GM23248 (cell line): ENCODE results near the gene PEAK1. TPM values are rescaled to one million over a fixed set of nuclear protein-coding genes. Genes with fewer than 3 reads are reported as not detected.

ENCODE experiments used
- DNase-seq: peaks from one replicate; pipeline ENCODE4 v3.0.0-alpha.2; 2015
- H2AFZ ChIP-seq: fragments of 200-600 bp; sonication (generic); 2 replicates; pipeline ENCODE4 v1.6.1; 2016; ENCODE audit warnings: antibody characterized with exemption
- H3F3A ChIP-seq: fragments of 200-600 bp; sonication (generic); 2 replicates; pipeline ENCODE4 v1.6.1; 2016; ENCODE audit warnings: mild to moderate bottlenecking, antibody characterized with exemption, mixed run types; ENCODE audit not compliant: insufficient read depth
- H3K27ac ChIP-seq: fragments of 200-600 bp; sonication (generic); 2 replicates; pipeline ENCODE4 v1.5.1; 2016; ENCODE audit warnings: mild to moderate bottlenecking
- H3K27me3 ChIP-seq: fragments of 200-600 bp; sonication (generic); replicated peaks from 2 replicates; pipeline ENCODE4 v1.6.1; 2016; ENCODE audit warnings: mild to moderate bottlenecking; ENCODE audit not compliant: insufficient read depth
- H3K36me3 ChIP-seq: fragments of 200-600 bp; sonication (generic); 2 replicates; pipeline ENCODE4 v1.6.1; 2016; ENCODE audit warnings: low read depth, mild to moderate bottlenecking
- H3K4me1 ChIP-seq: fragments of 200-600 bp; sonication (generic); 2 replicates; pipeline ENCODE4 v1.6.1; 2016; ENCODE audit warnings: mild to moderate bottlenecking; ENCODE audit not compliant: insufficient read depth
- H3K4me2 ChIP-seq: fragments of 200-600 bp; sonication (generic); one replicate; pipeline ENCODE4 v1.6.1; 2016; ENCODE audit warnings: mild to moderate bottlenecking; ENCODE audit not compliant: unreplicated experiment
- H3K4me3 ChIP-seq: fragments of 200-600 bp; sonication (generic); 2 replicates; pipeline ENCODE4 v1.5.1; 2016; ENCODE audit warnings: mild to moderate bottlenecking
- H3K79me2 ChIP-seq: fragments of 200-600 bp; sonication (generic); 2 replicates; pipeline ENCODE4 v1.6.1; 2016; ENCODE audit warnings: mild to moderate bottlenecking; ENCODE audit not compliant: insufficient read depth
- H3K9ac ChIP-seq: fragments of 200-600 bp; sonication (generic); 2 replicates; pipeline ENCODE4 v1.6.1; 2016; ENCODE audit warnings: mild to moderate bottlenecking
- H3K9me2 ChIP-seq: fragments of 200-600 bp; sonication (generic); 2 replicates; pipeline ENCODE4 v1.6.1; 2016; ENCODE audit warnings: mixed run types, mild to moderate bottlenecking, moderate library complexity; ENCODE audit not compliant: insufficient read depth
- H3K9me3 ChIP-seq: fragments of 200-600 bp; sonication (generic); one replicate; pipeline ENCODE4 v1.6.1; 2017; ENCODE audit warnings: low read depth
- H4K20me1 ChIP-seq: fragments of 200-600 bp; sonication (generic); 2 replicates; pipeline ENCODE4 v1.6.0; 2016; ENCODE audit not compliant: insufficient read depth
- EZH2 ChIP-seq: fragments of 200-600 bp; sonication (generic); IDR thresholded peaks from 2 replicates; pipeline ENCODE4 v1.6.1; 2018; ENCODE audit warnings: antibody characterized with exemption, mild to moderate bottlenecking; ENCODE audit not compliant: insufficient read depth, poor library complexity, severe bottlenecking
- EZH2phosphoT487 ChIP-seq: fragments of 200-600 bp; sonication (generic); IDR thresholded peaks from 2 replicates; pipeline ENCODE4 v1.6.1; 2018; ENCODE audit warnings: antibody characterized with exemption, moderate library complexity, mild to moderate bottlenecking, low read depth; ENCODE audit not compliant: insufficient read depth
- WGBS, 2 experiments: methylation state at CpG; one replicate each; pipeline ENCODE4 v1.1.6; 2015 to 2017; ENCODE audit warnings: low lambda C conversion rate in 2 of 2, low coverage in 1 of 2; ENCODE audit errors: missing lambda C conversion rate in 2 of 2; 5-methylcytosine and 5-hydroxymethylcytosine counted together
- in situ Hi-C: fragments of 300-500 bp; cut with MboI; formaldehyde crosslinking; loops from 2 replicates; pipeline ENCODE4 v1.15.0; 2020
- polyA plus RNA-seq: library from polyadenylated mRNA; unstranded; fragments of >200 nt; fragmentation: Nextera tagmentation; extraction: Ambion mirVana; gene quantifications from 2 replicates; pipeline ENCODE4 v1.2.1, GENCODE V29; 2016
- total RNA-seq: library from RNA; depleted of rRNA; stranded (reverse); fragments of >200 nt; shearing (Covaris generic); gene quantifications from 2 replicates; pipeline ENCODE4 v1.2.3, GENCODE V29; 2014

Gene PEAK1
- total and polyA plus RNA-seq, 2 experiments from 2014 or later, result 22.4 to 74.5 TPM

GRCh38 chr15:77076323-77076915 lies 343.5 kb downstream of the PEAK1 start:
- in situ Hi-C loops, result no loop called here
- Histone ChIP-seq H3K27me3 (no peaks in the 10 kb centered on the region), H3F3A (peaks cover 11% of the 10 kb centered on the region), H3K79me2 (no peaks in the 10 kb centered on the region), H3K4me1 (peaks cover 2% of the 10 kb centered on the region), H4K20me1 (no peaks in the 10 kb centered on the region), H3K27ac (no peak overlapping the region), H3K9ac (no peak overlapping the region), H3K4me2 (no peak overlapping the region), H3K9me2 (no peaks in the 10 kb centered on the region), H3K36me3 (no peaks in the 10 kb centered on the region), H3K9me3 (no peaks in the 10 kb centered on the region), H2AFZ (no peak overlapping the region), H3K4me3 (no peak overlapping the region)
- DNase-seq, result peak; percentile 14
- TF ChIP-seq EZH2phosphoT487, result no peak
- no peak for TF ChIP-seq EZH2
- WGBS, 2 experiments, result 9 to 11% methylated on average over 4 of the region's 4 CpGs

GRCh38 chr15:77075528-77075927 lies 344.4 kb downstream of the PEAK1 start:
- H4K20me1 ChIP-seq, result no peaks in the 10 kb centered on the region
- H3K4me1 ChIP-seq, result peaks cover 6% of the 10 kb centered on the region
- H3K4me3 ChIP-seq, result no peak overlapping the region
- H2AFZ ChIP-seq, result no peak overlapping the region
- no peak overlapping the region for H3K4me2 ChIP-seq
- 43 to 47% methylated on average over 9 of the region's 9 CpGs for WGBS, 2 experiments
- H3K9ac ChIP-seq, result no peak overlapping the region
- TF ChIP-seq EZH2 (no peak), EZH2phosphoT487 (no peak)
- in situ Hi-C loops, result no loop called here
- no peaks in the 10 kb centered on the region for H3K27me3 ChIP-seq
- H3K9me2 ChIP-seq, result no peaks in the 10 kb centered on the region
- H3K9me3 ChIP-seq, result no peaks in the 10 kb centered on the region
- DNase-seq, result peak; percentile 47
- no peaks in the 10 kb centered on the region for H3K36me3 ChIP-seq
- H3F3A ChIP-seq, result peaks cover 14% of the 10 kb centered on the region
- no peak overlapping the region for H3K27ac ChIP-seq
- no peaks in the 10 kb centered on the region for H3K79me2 ChIP-seq

- Histone ChIP-seq H3K79me2 (peaks cover 9% of the 10 kb centered on the region), H3K4me2 (no peak overlapping the region), H3K27ac (no peak overlapping the region), H3K36me3 (no peaks in the 10 kb centered on the region), H3K9me3 (no peaks in the 10 kb centered on the region), H2AFZ (no peak overlapping the region), H3K27me3 (no peaks in the 10 kb centered on the region), H3K4me1 (peaks cover 11% of the 10 kb centered on the region), H3K4me3 (no peak overlapping the region), H3K9ac (no peak overlapping the region), H4K20me1 (no peaks in the 10 kb centered on the region), H3F3A (peaks cover 14% of the 10 kb centered on the region), H3K9me2 (no peaks in the 10 kb centered on the region)
- DNase-seq, result no peak
- in situ Hi-C loops, result no loop called here
- TF ChIP-seq EZH2phosphoT487 (no peak), EZH2 (no peak)
- 48 to 57% methylated on average over 2 of the region's 2 CpGs for WGBS, 2 experiments
Measured at GRCh38 chr15:77074350-77074749, 345.6 kb downstream of the PEAK1 start.

- Histone ChIP-seq H3K36me3 (no peaks in the 10 kb centered on the region), H3K79me2 (peaks cover 37% of the 10 kb centered on the region), H3K4me3 (peak overlapping the region; percentile 95), H2AFZ (peak overlapping the region; percentile 75), H4K20me1 (peaks cover 5% of the 10 kb centered on the region; the same call in 1 of the 2 replicates), H3K9me3 (no peaks in the 10 kb centered on the region), H3F3A (peaks cover 17% of the 10 kb centered on the region), H3K9ac (peak overlapping the region; percentile 83), H3K9me2 (no peaks in the 10 kb centered on the region), H3K27me3 (no peaks in the 10 kb centered on the region), H3K4me2 (peak overlapping the region; percentile 65), H3K4me1 (peaks cover 21% of the 10 kb centered on the region), H3K27ac (peak overlapping the region; percentile 69)
- 64 to 65% methylated on average over 15 of the region's 15 CpGs for WGBS, 2 experiments
- no peak for TF ChIP-seq EZH2
- TF ChIP-seq EZH2phosphoT487, result no peak
- in situ Hi-C loops, result no loop called here
- peak; percentile 60 for DNase-seq
Measured at GRCh38 chr15:77071305-77072223, 348.3 kb downstream of the PEAK1 start.
